Tracheal epithelial cell (primary cell): Measurements from ENCODE around the gene TEX13C. TPM values are rescaled to one million over a fixed set of nuclear protein-coding genes. Genes with fewer than 3 reads are reported as not detected.

ENCODE experiments used
- total RNA-seq: library from RNA; depleted of rRNA; stranded (reverse); fragments of >200 nt; gene quantifications from 2 replicates; pipeline ENCODE4 v1.2.1, GENCODE V29; 2014

The TEX13C gene
- total RNA-seq: not detected in 2 replicates

DNA sequence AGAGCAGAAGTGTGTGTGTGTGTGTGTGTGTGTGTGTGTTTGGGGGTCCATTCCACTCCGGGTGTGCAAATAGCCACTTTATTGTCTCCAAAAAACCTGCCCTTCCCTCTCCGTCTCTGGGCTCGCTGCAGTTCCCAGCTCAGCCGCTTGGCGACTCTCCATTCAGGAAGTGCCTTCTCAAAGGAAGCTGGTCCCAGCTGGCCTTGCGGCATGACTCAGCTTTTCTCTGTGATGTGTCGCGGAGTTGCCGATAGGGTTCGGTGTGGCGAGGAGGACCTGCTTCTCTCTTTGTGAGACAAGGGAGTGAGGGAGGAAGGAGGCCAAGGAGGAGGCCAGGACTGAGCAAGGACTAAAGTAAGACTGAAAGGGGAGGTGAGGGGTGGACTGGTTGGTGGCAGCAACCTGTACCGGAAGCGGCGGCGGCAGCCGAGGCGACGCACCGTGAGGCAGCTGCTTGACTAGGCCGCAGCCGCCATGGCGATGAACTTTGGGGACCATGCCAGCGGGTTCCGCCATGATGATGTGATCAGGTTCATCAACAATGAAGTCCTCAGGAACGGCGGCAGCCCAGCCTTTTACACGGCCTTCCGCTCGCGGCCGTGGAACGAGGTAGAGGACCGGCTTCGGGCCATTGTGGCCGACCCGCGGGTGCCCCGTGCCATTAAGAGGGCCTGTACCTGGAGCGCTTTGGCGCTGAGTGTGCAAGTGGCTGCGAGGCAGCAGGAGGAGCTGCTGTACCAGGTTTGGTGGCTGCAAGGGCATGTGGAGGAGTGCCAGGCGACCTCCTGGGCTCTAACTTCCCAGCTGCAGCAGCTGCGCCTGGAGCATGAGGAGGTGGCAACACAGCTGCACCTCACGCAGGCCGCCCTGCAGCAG lies at the start of gene TEX13C:
TSS of gene TEX13C (plus strand) at position 226 of the 876 bp plus-strand sequence. CDS start at position 475, 249 bp downstream.

